Upper lobe of right lung (tissue), 1 donor: ENCODE data around the gene DAND5. TPM values are rescaled to one million over a fixed set of nuclear protein-coding genes. Genes with fewer than 3 reads are reported as not detected.

Experiments used
- ATAC-seq: fragments of 200-7000 bp; cut with Tn5 transposase; one replicate; pipeline ENCODE4 v1.9.1; 2020; ENCODE audit warnings: mild to moderate bottlenecking, moderate library complexity
- DNase-seq: peaks from one replicate; pipeline ENCODE4 v3.0.0-alpha.2; 2020
- H3K27ac ChIP-seq: fragments of 200-600 bp; one replicate; pipeline ENCODE4 v1.8.0; 2022
- H3K27me3 ChIP-seq: fragments of 200-600 bp; one replicate; pipeline ENCODE4 v1.8.0; 2022; ENCODE audit warnings: mild to moderate bottlenecking
- H3K36me3 ChIP-seq: fragments of 200-600 bp; one replicate; pipeline ENCODE4 v1.8.0; 2022
- H3K4me1 ChIP-seq: fragments of 200-600 bp; one replicate; pipeline ENCODE4 v1.8.0; 2022
- H3K4me3 ChIP-seq: fragments of 200-600 bp; one replicate; pipeline ENCODE4 v1.8.0; 2022; ENCODE audit warnings: mild to moderate bottlenecking
- H3K9me3 ChIP-seq: fragments of 200-600 bp; one replicate; pipeline ENCODE4 v1.8.0; 2022
- CTCF ChIP-seq: fragments of 200-600 bp; IDR thresholded peaks from one replicate; pipeline ENCODE4 v1.8.0; 2022; ENCODE audit warnings: antibody characterized with exemption
- intact Hi-C: fragments of 100-400 bp; cut with DNase I; formaldehyde crosslinking; loops from one replicate; pipeline ENCODE4 v1.11.0; 2022
- total RNA-seq: library from RNA; stranded (reverse); fragmentation: NEBNext Ultra II Directional; extraction: Animal tissue kit (Norgen Biotek cat#: 25700); gene quantifications from one replicate; pipeline ENCODE4 v1.2.1, GENCODE V29; 2021
- donor health status: DM: no; HTN: yes; CAD: no; lungs with severe emphysema.

The DAND5 gene
- total RNA-seq, 1 donor from 2014 or later: not detected

GRCh38 chr19:13010038-13010991, 40.9 kb downstream of the DAND5 start:
- intact Hi-C loops: no loop called here
- H3K4me1 ChIP-seq: peaks cover 73% of the 10 kb centered on the region
- H3K9me3 ChIP-seq: no peaks in the 10 kb centered on the region
- H3K4me3 ChIP-seq: no peak overlapping the region
- ATAC-seq: peak; percentile 47
- no peak for TF ChIP-seq CTCF
- H3K36me3 ChIP-seq: no peaks in the 10 kb centered on the region
- DNase-seq: peak; percentile 78
- peak overlapping the region; percentile 63 for H3K27ac ChIP-seq
- H3K27me3 ChIP-seq: peaks cover 7% of the 10 kb centered on the region

- H3K4me3 ChIP-seq: no peak overlapping the region
- H3K27me3 ChIP-seq: peaks cover 7% of the 10 kb centered on the region
- DNase-seq (no peak), ATAC-seq (no peak)
- TF ChIP-seq CTCF: no peak
- intact Hi-C loops: no loop called here
- H3K36me3 ChIP-seq: no peaks in the 10 kb centered on the region
- H3K27ac ChIP-seq: no peak overlapping the region
- no peaks in the 10 kb centered on the region for H3K9me3 ChIP-seq
- peaks cover 73% of the 10 kb centered on the region for H3K4me1 ChIP-seq
Observed at GRCh38 chr19:13010992-13011652, 41.7 kb downstream of the DAND5 start.

- Histone ChIP-seq H3K27ac (peak overlapping the region; percentile 91), H3K27me3 (peaks cover 7% of the 10 kb centered on the region), H3K4me3 (no peak overlapping the region), H3K9me3 (no peaks in the 10 kb centered on the region), H3K36me3 (no peaks in the 10 kb centered on the region), H3K4me1 (peaks cover 68% of the 10 kb centered on the region)
- DNase-seq (no peak), ATAC-seq (no peak)
- intact Hi-C loops: no loop called here
- TF ChIP-seq CTCF: no peak
Observed at GRCh38 chr19:13011653-13012389, 42.4 kb downstream of the DAND5 start.

GRCh38 chr19:13012390-13012689, 43.0 kb downstream of the DAND5 start:
- H3K27me3 ChIP-seq: peaks cover 7% of the 10 kb centered on the region
- peak overlapping the region; percentile 44 for H3K4me3 ChIP-seq

More at GRCh38 chr19:13012390-13012689, 43.0 kb downstream of the DAND5 start:
- DNase-seq (no peak), ATAC-seq (no peak)
- intact Hi-C loops: no loop called here
- Histone ChIP-seq H3K4me1 (peaks cover 66% of the 10 kb centered on the region), H3K9me3 (no peaks in the 10 kb centered on the region), H3K36me3 (no peaks in the 10 kb centered on the region), H3K27ac (peak overlapping the region; percentile 91)
- no peak for TF ChIP-seq CTCF
